HEK293 (cell line): Measurements from ENCODE around the gene MDP1.

Experiments
- FEZF1 ChIP-seq: fragments of 450-650 bp; formaldehyde crosslinking; IDR thresholded peaks from 2 replicates; pipeline ENCODE4 v1.5.1; 2016; ENCODE audit warnings: missing biosample characterization, missing genetic modification characterization
- GFI1B ChIP-seq: fragments of 450-650 bp; formaldehyde crosslinking; IDR thresholded peaks from 2 replicates; pipeline ENCODE4 v1.5.1; 2016; ENCODE audit warnings: missing biosample characterization, missing genetic modification characterization
- HOXA7 ChIP-seq: sonication (generic); formaldehyde crosslinking; IDR thresholded peaks from 2 replicates; pipeline ENCODE4 v1.8.1; 2022; ENCODE audit warnings: missing genetic modification reagents, borderline replicate concordance
- KLF10 ChIP-seq: fragments of 450-650 bp; IDR thresholded peaks from 2 replicates; pipeline ENCODE4 v1.5.1; 2018; ENCODE audit warnings: missing biosample characterization, mild to moderate bottlenecking, missing genetic modification characterization
- KLF7 ChIP-seq: fragments of 450-650 bp; formaldehyde crosslinking; IDR thresholded peaks from 2 replicates; pipeline ENCODE4 v1.5.1; 2016; ENCODE audit warnings: missing biosample characterization, missing genetic modification characterization, borderline replicate concordance
- MYNN ChIP-seq: fragments of 450-650 bp; formaldehyde crosslinking; IDR thresholded peaks from 2 replicates; pipeline ENCODE4 v1.5.1; 2016; ENCODE audit warnings: missing biosample characterization, missing genetic modification characterization, borderline replicate concordance
- RBAK ChIP-seq: fragments of 450-650 bp; formaldehyde crosslinking; IDR thresholded peaks from 2 replicates; pipeline ENCODE4 v1.5.1; 2016; ENCODE audit warnings: missing biosample characterization, missing genetic modification characterization
- SETDB1 ChIP-seq: IDR thresholded peaks from one replicate; pipeline ENCODE4 v1.6.1; 2017; ENCODE audit warnings: mild to moderate bottlenecking, low read length, moderate library complexity, mixed read lengths; ENCODE audit not compliant: insufficient read length
- SP3 ChIP-seq: fragments of 450-650 bp; formaldehyde crosslinking; IDR thresholded peaks from 2 replicates; pipeline ENCODE4 v1.5.1; 2016; ENCODE audit warnings: missing biosample characterization, missing genetic modification characterization
- ZBTB1 ChIP-seq: fragments of 450-650 bp; formaldehyde crosslinking; IDR thresholded peaks from 2 replicates; pipeline ENCODE4 v1.5.1; 2016; ENCODE audit warnings: missing biosample characterization, missing genetic modification characterization
- ZBTB21 ChIP-seq: fragments of 450-650 bp; formaldehyde crosslinking; IDR thresholded peaks from 2 replicates; pipeline ENCODE4 v1.5.1; 2017; ENCODE audit warnings: missing biosample characterization, missing genetic modification characterization
- ZNF112 ChIP-seq: fragments of 450-650 bp; formaldehyde crosslinking; IDR thresholded peaks from 2 replicates; pipeline ENCODE4 v1.5.0; 2017; ENCODE audit warnings: missing biosample characterization, missing genetic modification characterization
- ZNF121 ChIP-seq: fragments of 450-650 bp; formaldehyde crosslinking; IDR thresholded peaks from 2 replicates; pipeline ENCODE4 v1.5.1; 2016; ENCODE audit warnings: missing biosample characterization, missing genetic modification characterization
- ZNF132 ChIP-seq: fragments of 450-650 bp; formaldehyde crosslinking; IDR thresholded peaks from 2 replicates; pipeline ENCODE4 v1.5.1; 2017; ENCODE audit warnings: missing biosample characterization, missing genetic modification characterization, borderline replicate concordance
- ZNF266 ChIP-seq: fragments of 450-650 bp; formaldehyde crosslinking; IDR thresholded peaks from 2 replicates; pipeline ENCODE4 v1.5.1; 2016; ENCODE audit warnings: missing biosample characterization, missing genetic modification characterization, low read depth
- ZNF354C ChIP-seq: fragments of 450-650 bp; formaldehyde crosslinking; IDR thresholded peaks from 2 replicates; pipeline ENCODE4 v1.5.1; 2016; ENCODE audit warnings: missing biosample characterization, missing genetic modification characterization, low read depth, borderline replicate concordance
- ZNF394 ChIP-seq: fragments of 450-650 bp; formaldehyde crosslinking; IDR thresholded peaks from 2 replicates; pipeline ENCODE4 v1.5.1; 2016; ENCODE audit warnings: missing biosample characterization, missing genetic modification characterization, mild to moderate bottlenecking, moderate library complexity, borderline replicate concordance
- ZNF404 ChIP-seq: fragments of 450-650 bp; formaldehyde crosslinking; IDR thresholded peaks from 2 replicates; pipeline ENCODE4 v1.5.1; 2017; ENCODE audit warnings: missing biosample characterization, missing genetic modification characterization
- ZNF510 ChIP-seq: fragments of 450-650 bp; formaldehyde crosslinking; IDR thresholded peaks from 2 replicates; pipeline ENCODE4 v1.5.1; 2018; ENCODE audit warnings: mild to moderate bottlenecking, missing genetic modification characterization, missing biosample characterization; ENCODE audit not compliant: insufficient replicate concordance
- ZNF544 ChIP-seq: fragments of 450-650 bp; formaldehyde crosslinking; IDR thresholded peaks from 2 replicates; pipeline ENCODE4 v1.5.0; 2017; ENCODE audit warnings: missing biosample characterization, missing genetic modification characterization
- ZNF626 ChIP-seq: fragments of 450-650 bp; sonication (Bioruptor Pico); formaldehyde crosslinking; IDR thresholded peaks from 2 replicates; pipeline ENCODE4 v1.5.1; 2018; ENCODE audit warnings: missing biosample characterization, missing genetic modification characterization, inconsistent platforms
- ZNF654 ChIP-seq: fragments of 450-650 bp; formaldehyde crosslinking; IDR thresholded peaks from 2 replicates; pipeline ENCODE4 v1.5.1; 2016; ENCODE audit warnings: low read depth, missing biosample characterization, missing genetic modification characterization
- ZNF664 ChIP-seq: fragments of 450-650 bp; formaldehyde crosslinking; IDR thresholded peaks from 2 replicates; pipeline ENCODE4 v1.5.1; 2016; ENCODE audit warnings: missing biosample characterization, missing genetic modification characterization
- ZNF677 ChIP-seq: fragments of 450-650 bp; IDR thresholded peaks from 2 replicates; pipeline ENCODE4 v1.5.0; 2018; ENCODE audit warnings: missing biosample characterization, mild to moderate bottlenecking, missing genetic modification characterization, moderate library complexity
- ZNF701 ChIP-seq: fragments of 450-650 bp; formaldehyde crosslinking; IDR thresholded peaks from 2 replicates; pipeline ENCODE4 v1.5.1; 2016; ENCODE audit warnings: missing biosample characterization, missing genetic modification characterization
- ZNF76 ChIP-seq: fragments of 450-650 bp; formaldehyde crosslinking; IDR thresholded peaks from 2 replicates; pipeline ENCODE4; 2016; ENCODE audit warnings: low read depth, missing biosample characterization, missing genetic modification characterization, borderline replicate concordance
- ZNF776 ChIP-seq: fragments of 450-650 bp; formaldehyde crosslinking; IDR thresholded peaks from 2 replicates; pipeline ENCODE4 v1.5.0; 2017; ENCODE audit warnings: missing biosample characterization, missing genetic modification characterization, borderline replicate concordance
- TF ChIP-seq, protein P1 (sequence below): fragments of 450-650 bp; formaldehyde crosslinking; IDR thresholded peaks from 2 replicates; pipeline ENCODE4 v1.5.1; 2016; ENCODE audit warnings: missing biosample characterization, missing genetic modification characterization
- TF ChIP-seq, protein P2 (sequence below): fragments of 450-650 bp; formaldehyde crosslinking; IDR thresholded peaks from 2 replicates; pipeline ENCODE4 v1.5.1; 2016; ENCODE audit warnings: missing biosample characterization, missing genetic modification characterization
- TF ChIP-seq, protein P3 (sequence below): fragments of 450-650 bp; formaldehyde crosslinking; IDR thresholded peaks from 2 replicates; pipeline ENCODE4 v1.5.1; 2016; ENCODE audit warnings: missing biosample characterization, missing genetic modification characterization
- TF ChIP-seq, protein P4 (sequence below): fragments of 450-650 bp; formaldehyde crosslinking; IDR thresholded peaks from 2 replicates; pipeline ENCODE4 v1.5.1; 2017; ENCODE audit warnings: missing biosample characterization, missing genetic modification characterization
- TF ChIP-seq, protein P5 (sequence below): fragments of 450-650 bp; formaldehyde crosslinking; IDR thresholded peaks from 2 replicates; pipeline ENCODE4 v1.5.1; 2016; ENCODE audit warnings: missing biosample characterization, missing genetic modification characterization

The MDP1 gene

DNA sequence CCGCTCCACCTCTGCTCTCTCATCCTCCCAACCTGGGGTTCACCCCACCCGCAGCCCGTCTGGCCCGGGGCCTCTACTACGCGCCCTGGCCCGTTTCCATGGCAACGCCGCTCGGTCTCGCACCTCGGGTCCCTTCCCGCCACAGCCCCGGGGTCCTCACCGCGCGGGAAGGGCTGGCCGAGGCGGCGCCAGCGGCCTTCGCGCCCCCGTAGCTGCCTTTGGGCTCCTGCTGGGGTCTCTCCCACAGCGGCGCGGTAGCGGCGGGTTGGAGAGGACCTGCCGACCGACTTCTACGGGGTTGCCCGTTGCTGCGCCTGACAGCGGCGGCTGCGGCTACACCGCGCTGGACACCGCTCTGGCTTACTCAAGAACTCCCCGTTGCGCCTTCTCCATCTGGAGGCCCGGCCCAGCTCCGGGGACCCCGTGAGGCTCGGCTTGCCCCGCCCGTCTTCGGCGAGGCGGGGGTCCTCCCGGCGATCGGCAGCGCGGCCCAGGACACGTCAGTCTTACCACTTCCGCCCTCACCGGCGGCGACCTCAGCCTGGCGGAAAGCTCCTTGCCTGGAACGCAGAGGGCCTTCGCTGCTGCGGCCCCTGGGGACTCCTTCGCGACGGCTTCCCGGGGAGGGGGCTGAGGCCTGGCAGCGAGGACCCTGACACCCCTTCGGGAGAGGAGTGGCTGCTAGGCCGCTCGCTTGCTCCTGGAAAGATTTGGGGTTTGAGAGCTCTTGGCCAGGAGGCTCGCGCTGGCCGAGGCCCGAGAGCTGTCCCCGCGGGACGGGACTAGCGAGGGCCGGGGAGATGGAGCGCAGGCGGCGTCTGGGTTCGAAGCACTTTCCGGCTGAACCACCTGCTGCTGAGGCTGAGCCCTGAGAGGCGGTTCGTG lies 20.4 kb downstream of the MDP1 start, which contains the start of gene TM9SF1 (continued):
- TF ChIP-seq, protein P1, sequence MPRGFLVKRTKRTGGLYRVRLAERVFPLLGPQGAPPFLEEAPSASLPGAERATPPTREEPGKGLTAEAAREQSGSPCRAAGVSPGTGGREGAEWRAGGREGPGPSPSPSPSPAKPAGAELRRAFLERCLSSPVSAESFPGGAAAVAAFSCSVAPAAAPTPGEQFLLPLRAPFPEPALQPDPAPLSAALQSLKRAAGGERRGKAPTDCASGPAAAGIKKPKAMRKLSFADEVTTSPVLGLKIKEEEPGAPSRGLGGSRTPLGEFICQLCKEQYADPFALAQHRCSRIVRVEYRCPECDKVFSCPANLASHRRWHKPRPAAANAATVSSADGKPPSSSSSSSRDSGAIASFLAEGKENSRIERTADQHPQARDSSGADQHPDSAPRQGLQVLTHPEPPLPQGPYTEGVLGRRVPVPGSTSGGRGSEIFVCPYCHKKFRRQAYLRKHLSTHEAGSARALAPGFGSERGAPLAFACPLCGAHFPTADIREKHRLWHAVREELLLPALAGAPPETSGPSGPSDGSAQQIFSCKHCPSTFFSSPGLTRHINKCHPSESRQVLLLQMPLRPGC (tag by site-specific recombination) = peak; percentile 23; the same call in 1 of the 2 replicates
- TF ChIP-seq ZNF664 = no peak
- TF ChIP-seq SETDB1 = peak; percentile 19
- no peak for TF ChIP-seq HOXA7 (CRISPR knock-in tag)
- no peak for TF ChIP-seq ZNF544 (tag by site-specific recombination)
- no peak for TF ChIP-seq ZNF112 (tag by site-specific recombination)
- no peak for TF ChIP-seq ZNF354C (tag by site-specific recombination)
- TF ChIP-seq, protein P2, sequence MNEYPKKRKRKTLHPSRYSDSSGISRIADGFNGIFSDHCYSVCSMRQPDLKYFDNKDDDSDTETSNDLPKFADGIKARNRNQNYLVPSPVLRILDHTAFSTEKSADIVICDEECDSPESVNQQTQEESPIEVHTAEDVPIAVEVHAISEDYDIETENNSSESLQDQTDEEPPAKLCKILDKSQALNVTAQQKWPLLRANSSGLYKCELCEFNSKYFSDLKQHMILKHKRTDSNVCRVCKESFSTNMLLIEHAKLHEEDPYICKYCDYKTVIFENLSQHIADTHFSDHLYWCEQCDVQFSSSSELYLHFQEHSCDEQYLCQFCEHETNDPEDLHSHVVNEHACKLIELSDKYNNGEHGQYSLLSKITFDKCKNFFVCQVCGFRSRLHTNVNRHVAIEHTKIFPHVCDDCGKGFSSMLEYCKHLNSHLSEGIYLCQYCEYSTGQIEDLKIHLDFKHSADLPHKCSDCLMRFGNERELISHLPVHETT (tag by site-specific recombination) = no peak; the same call in 1 of the 2 replicates
- peak; percentile 64; the same call in 1 of the 2 replicates for TF ChIP-seq KLF10 (tag by site-specific recombination)
- TF ChIP-seq, protein P3, sequence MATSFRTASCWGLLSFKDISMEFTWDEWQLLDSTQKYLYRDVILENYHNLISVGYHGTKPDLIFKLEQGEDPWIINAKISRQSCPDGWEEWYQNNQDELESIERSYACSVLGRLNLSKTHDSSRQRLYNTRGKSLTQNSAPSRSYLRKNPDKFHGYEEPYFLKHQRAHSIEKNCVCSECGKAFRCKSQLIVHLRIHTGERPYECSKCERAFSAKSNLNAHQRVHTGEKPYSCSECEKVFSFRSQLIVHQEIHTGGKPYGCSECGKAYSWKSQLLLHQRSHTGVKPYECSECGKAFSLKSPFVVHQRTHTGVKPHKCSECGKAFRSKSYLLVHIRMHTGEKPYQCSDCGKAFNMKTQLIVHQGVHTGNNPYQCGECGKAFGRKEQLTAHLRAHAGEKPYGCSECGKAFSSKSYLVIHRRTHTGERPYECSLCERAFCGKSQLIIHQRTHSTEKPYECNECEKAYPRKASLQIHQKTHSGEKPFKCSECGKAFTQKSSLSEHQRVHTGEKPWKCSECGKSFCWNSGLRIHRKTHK = no peak
- peak; percentile 88 for TF ChIP-seq ZNF76 (tag by site-specific recombination)
- TF ChIP-seq ZNF266 (tag by site-specific recombination) = no peak
- TF ChIP-seq ZNF394 (tag by site-specific recombination) = peak; percentile 52; the same call in 1 of the 2 replicates
- TF ChIP-seq ZNF132 (tag by site-specific recombination) = no peak
- TF ChIP-seq ZNF404 (tag by site-specific recombination) = no peak
- no peak for TF ChIP-seq ZNF654 (tag by site-specific recombination)
- no peak for TF ChIP-seq MYNN (tag by site-specific recombination)
- TF ChIP-seq, protein P4, sequence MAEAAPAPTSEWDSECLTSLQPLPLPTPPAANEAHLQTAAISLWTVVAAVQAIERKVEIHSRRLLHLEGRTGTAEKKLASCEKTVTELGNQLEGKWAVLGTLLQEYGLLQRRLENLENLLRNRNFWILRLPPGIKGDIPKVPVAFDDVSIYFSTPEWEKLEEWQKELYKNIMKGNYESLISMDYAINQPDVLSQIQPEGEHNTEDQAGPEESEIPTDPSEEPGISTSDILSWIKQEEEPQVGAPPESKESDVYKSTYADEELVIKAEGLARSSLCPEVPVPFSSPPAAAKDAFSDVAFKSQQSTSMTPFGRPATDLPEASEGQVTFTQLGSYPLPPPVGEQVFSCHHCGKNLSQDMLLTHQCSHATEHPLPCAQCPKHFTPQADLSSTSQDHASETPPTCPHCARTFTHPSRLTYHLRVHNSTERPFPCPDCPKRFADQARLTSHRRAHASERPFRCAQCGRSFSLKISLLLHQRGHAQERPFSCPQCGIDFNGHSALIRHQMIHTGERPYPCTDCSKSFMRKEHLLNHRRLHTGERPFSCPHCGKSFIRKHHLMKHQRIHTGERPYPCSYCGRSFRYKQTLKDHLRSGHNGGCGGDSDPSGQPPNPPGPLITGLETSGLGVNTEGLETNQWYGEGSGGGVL (tag by site-specific recombination) = peak; percentile 23
- no peak for TF ChIP-seq ZNF510 (tag by site-specific recombination)
- no peak for TF ChIP-seq ZNF677 (tag by site-specific recombination)
- TF ChIP-seq SP3 (tag by site-specific recombination) = peak; percentile 78
- TF ChIP-seq RBAK = no peak
- TF ChIP-seq GFI1B = no peak
- TF ChIP-seq ZNF776 = no peak
- peak; percentile 48; the same call in 1 of the 2 replicates for TF ChIP-seq ZNF121 (tag by site-specific recombination)
- no peak for TF ChIP-seq ZNF626 (tag by site-specific recombination)
- TF ChIP-seq ZBTB1 = no peak
- TF ChIP-seq KLF7 (tag by site-specific recombination) = no peak
- TF ChIP-seq FEZF1 (tag by site-specific recombination) = no peak; the same call in 1 of the 2 replicates
- TF ChIP-seq, protein P5, sequence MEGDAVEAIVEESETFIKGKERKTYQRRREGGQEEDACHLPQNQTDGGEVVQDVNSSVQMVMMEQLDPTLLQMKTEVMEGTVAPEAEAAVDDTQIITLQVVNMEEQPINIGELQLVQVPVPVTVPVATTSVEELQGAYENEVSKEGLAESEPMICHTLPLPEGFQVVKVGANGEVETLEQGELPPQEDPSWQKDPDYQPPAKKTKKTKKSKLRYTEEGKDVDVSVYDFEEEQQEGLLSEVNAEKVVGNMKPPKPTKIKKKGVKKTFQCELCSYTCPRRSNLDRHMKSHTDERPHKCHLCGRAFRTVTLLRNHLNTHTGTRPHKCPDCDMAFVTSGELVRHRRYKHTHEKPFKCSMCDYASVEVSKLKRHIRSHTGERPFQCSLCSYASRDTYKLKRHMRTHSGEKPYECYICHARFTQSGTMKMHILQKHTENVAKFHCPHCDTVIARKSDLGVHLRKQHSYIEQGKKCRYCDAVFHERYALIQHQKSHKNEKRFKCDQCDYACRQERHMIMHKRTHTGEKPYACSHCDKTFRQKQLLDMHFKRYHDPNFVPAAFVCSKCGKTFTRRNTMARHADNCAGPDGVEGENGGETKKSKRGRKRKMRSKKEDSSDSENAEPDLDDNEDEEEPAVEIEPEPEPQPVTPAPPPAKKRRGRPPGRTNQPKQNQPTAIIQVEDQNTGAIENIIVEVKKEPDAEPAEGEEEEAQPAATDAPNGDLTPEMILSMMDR (tag by site-specific recombination) = 0 out of 2 replicates have a peak, but pooled peaks have one; percentile 29
- TF ChIP-seq ZNF701 (tag by site-specific recombination) = no peak
- peak; percentile 48 for TF ChIP-seq ZBTB21 (tag by site-specific recombination)
